ENCODE measurements around the gene KLHL42.

- TF ChIP-seq ZNF112 (tag by site-specific recombination; IDR thresholded peaks at IDR 0.05) (no peak), ZNF600 (tag by site-specific recombination; IDR thresholded peaks at IDR 0.05) (no peak), ZNF792 (tag by site-specific recombination; IDR thresholded peaks at IDR 0.05) (no peak), ZNF302 (tag by site-specific recombination; IDR thresholded peaks at IDR 0.05; ENCODE audit: low read depth) (no peak), ZNF138 (tag by site-specific recombination; IDR thresholded peaks at IDR 0.05; ENCODE audit: borderline replicate concordance) (no peak), ZNF324 (tag by site-specific recombination; IDR thresholded peaks at IDR 0.05) (no peak), ZNF701 (tag by site-specific recombination; IDR thresholded peaks at IDR 0.05) (no peak), GLIS2 (tag by site-specific recombination; IDR thresholded peaks at IDR 0.05) (no peak), INSM2 (tag by site-specific recombination; IDR thresholded peaks at IDR 0.05) (no peak), ZNF629 (tag by site-specific recombination; IDR thresholded peaks at IDR 0.05) (no peak), GLI4 (tag by site-specific recombination; IDR thresholded peaks at IDR 0.05) (no peak), TCF7L2 (IDR thresholded peaks at IDR 0.05; ENCODE audit: borderline replicate concordance, low read depth, low read length) (no peak), ZNF707 (tag by site-specific recombination; IDR thresholded peaks at IDR 0.05) (no peak)
- TF ChIP-seq, protein P1, sequence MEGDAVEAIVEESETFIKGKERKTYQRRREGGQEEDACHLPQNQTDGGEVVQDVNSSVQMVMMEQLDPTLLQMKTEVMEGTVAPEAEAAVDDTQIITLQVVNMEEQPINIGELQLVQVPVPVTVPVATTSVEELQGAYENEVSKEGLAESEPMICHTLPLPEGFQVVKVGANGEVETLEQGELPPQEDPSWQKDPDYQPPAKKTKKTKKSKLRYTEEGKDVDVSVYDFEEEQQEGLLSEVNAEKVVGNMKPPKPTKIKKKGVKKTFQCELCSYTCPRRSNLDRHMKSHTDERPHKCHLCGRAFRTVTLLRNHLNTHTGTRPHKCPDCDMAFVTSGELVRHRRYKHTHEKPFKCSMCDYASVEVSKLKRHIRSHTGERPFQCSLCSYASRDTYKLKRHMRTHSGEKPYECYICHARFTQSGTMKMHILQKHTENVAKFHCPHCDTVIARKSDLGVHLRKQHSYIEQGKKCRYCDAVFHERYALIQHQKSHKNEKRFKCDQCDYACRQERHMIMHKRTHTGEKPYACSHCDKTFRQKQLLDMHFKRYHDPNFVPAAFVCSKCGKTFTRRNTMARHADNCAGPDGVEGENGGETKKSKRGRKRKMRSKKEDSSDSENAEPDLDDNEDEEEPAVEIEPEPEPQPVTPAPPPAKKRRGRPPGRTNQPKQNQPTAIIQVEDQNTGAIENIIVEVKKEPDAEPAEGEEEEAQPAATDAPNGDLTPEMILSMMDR (tag by site-specific recombination; IDR thresholded peaks at IDR 0.05), result no peak
Observed at GRCh38 chr12:27822076-27822712, 42.2 kb downstream of the KLHL42 start.

All from HEK293 (cell line).